Pancreas (tissue), 10 donors: ENCODE data around the gene MACROD2. TPM values are rescaled to one million over a fixed set of nuclear protein-coding genes. Genes with fewer than 3 reads are reported as not detected.

Experiments
- ATAC-seq, 4 donors: fragments of 200-7000 bp; cut with Tn5 transposase; one replicate each; pipeline versions ENCODE4 v1.8.0 to v1.9.1; 2020; ENCODE audit warnings: mild to moderate bottlenecking in 4 of 4, moderate library complexity in 4 of 4
- DNase-seq, 6 donors: peaks; one replicate each; pipeline ENCODE4 v3.0.0-alpha.2; 2020
- FAIRE-seq: peaks from 2 replicates; lab custom pipeline; 2012; peaks lifted over from hg19 to GRCh38; lab: Jason Lieb, UNC
- H3K27ac ChIP-seq, 4 donors: fragments of 200-600 bp; sonication (generic); 1 replicate in 3 of 4; 2 replicates in 1 of 4; pipeline versions ENCODE4 v1.5.0 to v1.8.0; 2020
- H3K27me3 ChIP-seq, 4 donors: fragments of 200-600 bp; one replicate each; pipeline ENCODE4 v1.8.0; 2021
- H3K36me3 ChIP-seq, 3 donors: fragments of 200-600 bp; sonication (generic) in 1 of 3; one replicate each; pipeline versions ENCODE4 v1.5.0 to v1.8.0; 2020 to 2021
- H3K4me1 ChIP-seq, 3 donors: fragments of 200-600 bp; one replicate each; pipeline ENCODE4 v1.8.0; 2021
- H3K4me3 ChIP-seq, 4 donors: fragments of 200-600 bp; sonication (generic) in 2 of 4; one replicate each; pipeline versions ENCODE4 v1.5.0 to v1.8.0; 2020 to 2021
- H3K9me3 ChIP-seq, 4 donors: fragments of 200-600 bp; one replicate each; pipeline ENCODE4 v1.8.0; 2021
- CTCF ChIP-seq, 4 donors: fragments of 200-600 bp; sonication (generic) in 3 of 4; IDR thresholded peaks; one replicate each; pipeline versions ENCODE4 v1.5.0 to v1.8.0; 2021; ENCODE audit warnings: antibody characterized with exemption in 4 of 4
- WGBS, 2 donors: extraction: QIAGEN DNeasy Blood & Tissue Kit; methylation state at CpG; one replicate each; pipeline ENCODE4 v1.1.7; 2013; 5-methylcytosine and 5-hydroxymethylcytosine counted together
- intact Hi-C, 3 donors: fragments of 100-400 bp; cut with DNase I; formaldehyde crosslinking; loops; one replicate each; pipeline versions ENCODE4 v1.11.1 to v1.14.2; 2022
- polyA plus RNA-seq, 2 donors: library from polyadenylated mRNA; stranded (reverse); fragments of 200-250 nt; gene quantifications; one replicate each; pipeline ENCODE4 v1.2.3, GENCODE V29; 2013
- total RNA-seq, 6 donors: library from RNA; stranded (reverse); fragmentation: NEBNext Ultra II Directional in 4 of 6; extraction: Animal tissue kit (Norgen Biotek cat#: 25700) in 4 of 6; gene quantifications; one replicate each; pipeline versions ENCODE4 v1.2.1 to v1.2.4, GENCODE V29; 2021 to 2023
- donor health status: healthy with polysubstance abuse.
- donor health status: DM: no; HTN: no; CAD: no; lungs with moderate emphysema.
- donor health status: DM: no; HTN: no; CAD: no.
- donor health status: control.
- donor health status: control.
- donor health status: Bipolar disorder and iron deficiency.
- donor health status: DM: yes; HTN: yes; CAD: no.
- donor health status: DM: no; HTN: no; CAD: no.
- donor health status: DM: no; HTN: no; CAD: no.
- donor health status: DM: yes; HTN: yes; CAD: no.

The MACROD2 gene
- total and polyA plus RNA-seq, 8 donors: 1.7 to 4.9 (median 2.7) TPM

- Histone ChIP-seq H3K27me3 (no peaks in the 10 kb centered on the region), H3K27ac (no peak overlapping the region), H3K36me3 (no peaks in the 10 kb centered on the region), H3K4me3 (no peak overlapping the region), H3K9me3 (no peaks in the 10 kb centered on the region), H3K4me1 (peaks cover 0 to 3% (median 0%) of the 10 kb centered on the region in 3 donors)
- DNase-seq (no peak), FAIRE-seq (no peak), ATAC-seq (no peak)
- intact Hi-C loops: no loop called here
- 95 to 96% methylated on average over 4 of the region's 4 CpGs for WGBS, 2 donors
- TF ChIP-seq CTCF (IDR thresholded peaks at IDR 0.05): no peak
These were observed 865.8 kb downstream of the MACROD2 start for GRCh38 chr20:14861028-14861699.

- WGBS, 2 donors: 66 to 73% methylated on average over 3 of the region's 3 CpGs
- no peak for DNase-seq
- intact Hi-C loops: no loop called here
- Histone ChIP-seq H3K9me3 (no peaks in the 10 kb centered on the region), H3K4me1 (peaks cover 0 to 3% (median 0%) of the 10 kb centered on the region in 3 donors), H3K36me3 (no peaks in the 10 kb centered on the region), H3K4me3 (no peak overlapping the region), H3K27me3 (no peaks in the 10 kb centered on the region), H3K27ac (no peak overlapping the region)
- no peak for TF ChIP-seq CTCF (IDR thresholded peaks at IDR 0.05)
- ATAC-seq: no peak
- no peak for FAIRE-seq
These were observed 869.9 kb downstream of the MACROD2 start for GRCh38 chr20:14865169-14865568.

DNA sequence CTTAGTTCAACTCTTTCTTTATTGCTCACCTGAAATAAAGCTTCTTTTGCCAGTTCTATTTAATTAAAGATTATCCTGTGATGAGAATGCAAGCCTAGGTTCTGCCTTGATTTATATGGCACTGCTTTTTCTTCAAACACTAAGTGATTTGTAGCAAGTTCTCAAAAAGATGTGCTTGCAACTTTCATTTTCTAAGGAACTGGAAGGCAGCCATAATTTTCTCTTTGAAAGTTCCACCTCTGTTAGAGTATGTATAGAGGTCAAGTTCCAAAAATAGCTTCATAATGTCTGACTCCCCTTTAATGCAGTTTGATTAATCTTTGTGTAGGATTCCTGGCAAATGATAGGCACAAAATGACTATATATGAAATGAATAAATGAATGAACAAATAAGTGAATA is 870.4 kb downstream of the MACROD2 start:
- FAIRE-seq: no peak
- ATAC-seq: no peak
- Histone ChIP-seq H3K9me3 (no peaks in the 10 kb centered on the region), H3K4me3 (no peak overlapping the region), H3K27me3 (no peaks in the 10 kb centered on the region), H3K27ac (no peak overlapping the region), H3K4me1 (peaks cover 0 to 1% (median 0%) of the 10 kb centered on the region in 3 donors), H3K36me3 (no peaks in the 10 kb centered on the region)
- no peak for DNase-seq
- intact Hi-C loops: no loop called here
- no peak for TF ChIP-seq CTCF (IDR thresholded peaks at IDR 0.05)

- ATAC-seq (no peak), DNase-seq (no peak)
These were observed 871.7 kb downstream of the MACROD2 start for GRCh38 chr20:14866841-14867514.

More at GRCh38 chr20:14866841-14867514, 871.7 kb downstream of the MACROD2 start:
- intact Hi-C loops: no loop called here
- Histone ChIP-seq H3K4me3 (no peak overlapping the region), H3K4me1 (no peaks in the 10 kb centered on the region), H3K27ac (no peak overlapping the region), H3K36me3 (no peaks in the 10 kb centered on the region), H3K27me3 (no peaks in the 10 kb centered on the region), H3K9me3 (no peaks in the 10 kb centered on the region)
- 50 to 59% methylated on average over 4 of the region's 4 CpGs for WGBS, 2 donors
- no peak for FAIRE-seq
- no peak for TF ChIP-seq CTCF (IDR thresholded peaks at IDR 0.05)
